Measurements from ENCODE around the gene MPHOSPH9.

MPHOSPH9 gene

GRCh38 chr12:123150744-123151456 lies 82.0 kb downstream of the MPHOSPH9 start, which contains the start of gene PITPNM2:
PITPNM2 (minus strand) TSS chr12:123151090; CDS start chr12:123034590, 116,500 bp downstream.
- Histone ChIP-seq H3K14ac (ENCODE audit: low read length) (peak within 1 kb of the TSS; percentile 16), H2BK120ac (ENCODE audit: insufficient read depth, low read length, poor library complexity) (peak within 1 kb of the TSS; percentile 86), H2BK5ac (ENCODE audit: low read depth, low read length, poor library complexity) (peak within 1 kb of the TSS; percentile 51), H4K12ac (ENCODE audit: low read depth, low read length) (peak within 1 kb of the TSS; percentile 19), H3K79me2 (ENCODE audit: control insufficient read depth, insufficient read depth, low read length, poor library complexity) (peaks cover 6% of the 10 kb centered on the region), H3K23ac (ENCODE audit: low read length) (no peak within 1 kb of the TSS), H3K27me3 (ENCODE audit: insufficient read depth, low read length) (peaks cover 6% of the 10 kb centered on the region), H3K79me1 (ENCODE audit: low read length) (peaks cover 3% of the 10 kb centered on the region), H3K4ac (ENCODE audit: low read depth, low read length) (peak within 1 kb of the TSS; percentile 6), H3K18ac (ENCODE audit: low read length) (peak within 1 kb of the TSS; percentile 95), H3K9me3 (ENCODE audit: insufficient read depth, low read depth, low read length) (peaks cover 5% of the 10 kb centered on the region), H4K91ac (ENCODE audit: low read depth, low read length) (peak within 1 kb of the TSS; percentile 55), H4K8ac (ENCODE audit: low read depth, low read length) (peak within 1 kb of the TSS; percentile 84), H3K4me1 (ENCODE audit: control insufficient read depth in 1 of 2, insufficient read depth in 2 of 2, low read length in 2 of 2) (peaks cover 5 to 6% of the 10 kb centered on the region in 2 experiments), H2BK12ac (ENCODE audit: low read length) (peak within 1 kb of the TSS; percentile 3), H3K36me3 (ENCODE audit: control insufficient read depth in 1 of 2, insufficient read depth in 2 of 2, low read length in 2 of 2) (peaks cover 0 to 3% of the 10 kb centered on the region in 2 experiments), H3K9ac (ENCODE audit: low read length) (peak within 1 kb of the TSS; percentile 72), H2AFZ (ENCODE audit: insufficient read depth, low read length, poor library complexity) (peak within 1 kb of the TSS; percentile 88), H3K27ac (ENCODE audit: low read depth, low read length) (no peak within 1 kb of the TSS), H3K4me3 (ENCODE audit: low read depth, low read length) (peak within 1 kb of the TSS; percentile 69), H2AK5ac (ENCODE audit: low read length) (no peak within 1 kb of the TSS), H3K4me2 (ENCODE audit: low read length) (peak within 1 kb of the TSS; percentile 87)
- DNase-seq, result peak; percentile 52 to 79
- WGBS (ENCODE audit: extremely low coverage, insufficient coverage, insufficient read length), result no CpG with 5 or more reads among the region's 119 CpGs

- peak in 1 of 2 donors; percentile 38 for DNase-seq
- peaks cover 5 to 6% of the 10 kb centered on the region in 2 experiments for H3K4me1 ChIP-seq (ENCODE audit: control insufficient read depth in 1 of 2, insufficient read depth in 2 of 2, low read length in 2 of 2)
- peak overlapping the region; percentile 51 for H4K8ac ChIP-seq (ENCODE audit: low read depth, low read length)
- H3K14ac ChIP-seq (ENCODE audit: low read length), result peak overlapping the region; percentile 13
- H3K4me3 ChIP-seq (ENCODE audit: low read depth, low read length), result peak overlapping the region; percentile 69
- peak overlapping the region; percentile 23 for H3K9ac ChIP-seq (ENCODE audit: low read length)
- no peak overlapping the region for H3K4ac ChIP-seq (ENCODE audit: low read depth, low read length)
- H2BK120ac ChIP-seq (ENCODE audit: insufficient read depth, low read length, poor library complexity), result no peak overlapping the region
- H3K27me3 ChIP-seq (ENCODE audit: insufficient read depth, low read length), result peaks cover 6% of the 10 kb centered on the region
- H3K9me3 ChIP-seq (ENCODE audit: insufficient read depth, low read depth, low read length), result peaks cover 5% of the 10 kb centered on the region
- no CpG with 5 or more reads among the region's 54 CpGs for WGBS (ENCODE audit: extremely low coverage, insufficient coverage, insufficient read length)
- H4K12ac ChIP-seq (ENCODE audit: low read depth, low read length), result peak overlapping the region; percentile 16
- H2BK12ac ChIP-seq (ENCODE audit: low read length), result no peak overlapping the region
- peak overlapping the region; percentile 69 for H2AFZ ChIP-seq (ENCODE audit: insufficient read depth, low read length, poor library complexity)
- peaks cover 6% of the 10 kb centered on the region for H3K79me2 ChIP-seq (ENCODE audit: control insufficient read depth, insufficient read depth, low read length, poor library complexity)
- H3K23ac ChIP-seq (ENCODE audit: low read length), result no peak overlapping the region
- peaks cover 3% of the 10 kb centered on the region for H3K79me1 ChIP-seq (ENCODE audit: low read length)
- no peak overlapping the region for H2BK5ac ChIP-seq (ENCODE audit: low read depth, low read length, poor library complexity)
- H3K27ac ChIP-seq (ENCODE audit: low read depth, low read length), result no peak overlapping the region
- peak overlapping the region; percentile 53 for H4K91ac ChIP-seq (ENCODE audit: low read depth, low read length)
- H3K4me2 ChIP-seq (ENCODE audit: low read length), result peak overlapping the region; percentile 87
- no peaks in the 10 kb centered on the region for H3K36me3 ChIP-seq (ENCODE audit: control insufficient read depth in 1 of 2, insufficient read depth in 2 of 2, low read length in 2 of 2)
- no peak overlapping the region for H2AK5ac ChIP-seq (ENCODE audit: low read length)
- H3K18ac ChIP-seq (ENCODE audit: low read length), result peak overlapping the region; percentile 42
Measured at GRCh38 chr12:123150275-123150743, 82.6 kb downstream of the MPHOSPH9 start.

GRCh38 chr12:123149501-123150274 lies 83.3 kb downstream of the MPHOSPH9 start:
- H3K79me2 ChIP-seq (ENCODE audit: control insufficient read depth, insufficient read depth, low read length, poor library complexity), result peaks cover 6% of the 10 kb centered on the region
- peak overlapping the region; percentile 71 for H3K23ac ChIP-seq (ENCODE audit: low read length)

GRCh38 chr12:123149088-123149487 lies 83.9 kb downstream of the MPHOSPH9 start:
- no CpG with 5 or more reads among the region's 3 CpGs for WGBS (ENCODE audit: extremely low coverage, insufficient coverage, insufficient read length)

More at GRCh38 chr12:123149501-123150274, 83.3 kb downstream of the MPHOSPH9 start:
- Histone ChIP-seq H3K79me1 (ENCODE audit: low read length) (peaks cover 3% of the 10 kb centered on the region), H4K12ac (ENCODE audit: low read depth, low read length) (peak overlapping the region; percentile 16), H2AFZ (ENCODE audit: insufficient read depth, low read length, poor library complexity) (peak overlapping the region; percentile 69), H4K91ac (ENCODE audit: low read depth, low read length) (peak overlapping the region; percentile 16), H3K36me3 (ENCODE audit: control insufficient read depth in 1 of 2, insufficient read depth in 2 of 2, low read length in 2 of 2) (no peaks in the 10 kb centered on the region), H2BK120ac (ENCODE audit: insufficient read depth, low read length, poor library complexity) (no peak overlapping the region), H3K27ac (ENCODE audit: low read depth, low read length) (no peak overlapping the region), H3K4me3 (ENCODE audit: low read depth, low read length) (no peak overlapping the region), H2BK12ac (ENCODE audit: low read length) (no peak overlapping the region), H3K14ac (ENCODE audit: low read length) (peak overlapping the region; percentile 13), H3K4ac (ENCODE audit: low read depth, low read length) (no peak overlapping the region), H2AK5ac (ENCODE audit: low read length) (no peak overlapping the region), H4K8ac (ENCODE audit: low read depth, low read length) (peak overlapping the region; percentile 51), H3K9ac (ENCODE audit: low read length) (no peak overlapping the region), H3K4me2 (ENCODE audit: low read length) (peak overlapping the region; percentile 87), H3K27me3 (ENCODE audit: insufficient read depth, low read length) (peaks cover 6% of the 10 kb centered on the region), H3K18ac (ENCODE audit: low read length) (peak overlapping the region; percentile 42), H2BK5ac (ENCODE audit: low read depth, low read length, poor library complexity) (no peak overlapping the region), H3K4me1 (ENCODE audit: control insufficient read depth in 1 of 2, insufficient read depth in 2 of 2, low read length in 2 of 2) (peaks cover 5 to 6% of the 10 kb centered on the region in 2 experiments), H3K9me3 (ENCODE audit: insufficient read depth, low read depth, low read length) (peaks cover 5% of the 10 kb centered on the region)
- no CpG with 5 or more reads among the region's 22 CpGs for WGBS (ENCODE audit: extremely low coverage, insufficient coverage, insufficient read length)
- DNase-seq, result no peak

More at GRCh38 chr12:123149088-123149487, 83.9 kb downstream of the MPHOSPH9 start:
- no peak overlapping the region for H3K4ac ChIP-seq (ENCODE audit: low read depth, low read length)
- no peak overlapping the region for H3K4me2 ChIP-seq (ENCODE audit: low read length)
- H3K27me3 ChIP-seq (ENCODE audit: insufficient read depth, low read length), result peaks cover 6% of the 10 kb centered on the region
- no peak overlapping the region for H3K14ac ChIP-seq (ENCODE audit: low read length)
- peaks cover 5 to 6% of the 10 kb centered on the region in 2 experiments for H3K4me1 ChIP-seq (ENCODE audit: control insufficient read depth in 1 of 2, insufficient read depth in 2 of 2, low read length in 2 of 2)
- peaks cover 6% of the 10 kb centered on the region for H3K79me2 ChIP-seq (ENCODE audit: control insufficient read depth, insufficient read depth, low read length, poor library complexity)
- no peak overlapping the region for H3K18ac ChIP-seq (ENCODE audit: low read length)
- no peaks in the 10 kb centered on the region for H3K36me3 ChIP-seq (ENCODE audit: control insufficient read depth in 1 of 2, insufficient read depth in 2 of 2, low read length in 2 of 2)
- no peak overlapping the region for H2BK120ac ChIP-seq (ENCODE audit: insufficient read depth, low read length, poor library complexity)
- DNase-seq, result no peak
- no peak overlapping the region for H2BK12ac ChIP-seq (ENCODE audit: low read length)
- no peak overlapping the region for H2AFZ ChIP-seq (ENCODE audit: insufficient read depth, low read length, poor library complexity)
- H3K9ac ChIP-seq (ENCODE audit: low read length), result no peak overlapping the region
- H3K23ac ChIP-seq (ENCODE audit: low read length), result peak overlapping the region; percentile 71
- H3K4me3 ChIP-seq (ENCODE audit: low read depth, low read length), result no peak overlapping the region
- no peak overlapping the region for H2AK5ac ChIP-seq (ENCODE audit: low read length)
- no peak overlapping the region for H3K27ac ChIP-seq (ENCODE audit: low read depth, low read length)
- no peak overlapping the region for H2BK5ac ChIP-seq (ENCODE audit: low read depth, low read length, poor library complexity)
- H4K91ac ChIP-seq (ENCODE audit: low read depth, low read length), result no peak overlapping the region
- H4K8ac ChIP-seq (ENCODE audit: low read depth, low read length), result no peak overlapping the region
- H4K12ac ChIP-seq (ENCODE audit: low read depth, low read length), result no peak overlapping the region
- H3K9me3 ChIP-seq (ENCODE audit: insufficient read depth, low read depth, low read length), result peaks cover 5% of the 10 kb centered on the region
- peaks cover 3% of the 10 kb centered on the region for H3K79me1 ChIP-seq (ENCODE audit: low read length)
